Nephron progenitor cell (in vitro differentiated cells): ENCODE results near the gene RACK1.
"Not testable (repeated sequence)": the region's sequence is repeated elsewhere in the genome, so short reads cannot be mapped to it uniquely, and the experiment has no call there.

Source experiments
- DNase-seq: peaks from one replicate; pipeline ENCODE4 v3.0.0; 2021
- H3K27ac Mint-ChIP-seq: 2 replicates; pipeline ENCODE4 v1.8.0; 2021; ENCODE audit warnings: mild to moderate bottlenecking, moderate library complexity, mixed read lengths
- H3K27me3 Mint-ChIP-seq: 2 replicates; pipeline ENCODE4 v1.8.0; 2021; ENCODE audit warnings: mild to moderate bottlenecking, low read depth, mixed read lengths; ENCODE audit not compliant: poor library complexity
- H3K36me3 Mint-ChIP-seq: 2 replicates; pipeline ENCODE4 v1.8.0; 2021; ENCODE audit warnings: low read depth, mixed read lengths
- H3K4me1 Mint-ChIP-seq: 2 replicates; pipeline ENCODE4 v1.8.0; 2021; ENCODE audit warnings: mixed read lengths
- H3K4me3 Mint-ChIP-seq: 2 replicates; pipeline ENCODE4 v1.8.0; 2021; ENCODE audit warnings: mild to moderate bottlenecking, moderate library complexity, mixed read lengths
- H3K9me3 Mint-ChIP-seq: 2 replicates; pipeline ENCODE4 v1.8.0; 2021; ENCODE audit warnings: mild to moderate bottlenecking, moderate library complexity, mixed read lengths
- CTCF ChIP-seq: fragments of 200-600 bp; sonication (generic); IDR thresholded peaks from 2 replicates; pipeline ENCODE4 v1.5.0; 2021; ENCODE audit warnings: antibody characterized with exemption

The RACK1 gene

DNA sequence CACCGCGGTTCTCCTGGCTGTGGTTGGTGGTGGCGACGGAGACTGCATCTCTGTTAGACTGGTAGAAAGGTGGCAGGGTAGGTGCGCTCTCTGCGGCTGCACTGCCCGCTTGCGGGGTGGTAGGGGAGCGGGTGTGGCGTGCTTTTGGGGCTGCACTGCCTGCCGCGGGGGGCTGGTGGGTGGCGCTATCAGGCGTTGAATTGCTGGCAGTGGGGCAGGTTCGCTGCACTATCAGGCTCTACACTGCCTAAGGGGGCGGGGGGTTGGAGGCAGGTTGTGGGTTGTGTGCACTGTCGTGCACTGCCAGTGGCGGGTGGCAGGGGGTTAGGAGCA is 38.2 kb upstream of the RACK1 start:
- H3K4me3 Mint-ChIP-seq, result no peak overlapping the region
- H3K9me3 Mint-ChIP-seq, result no peaks in the 10 kb centered on the region
- H3K4me1 Mint-ChIP-seq, result peaks cover 29% of the 10 kb centered on the region
- H3K27me3 Mint-ChIP-seq, result no peaks in the 10 kb centered on the region
- no peak for DNase-seq
- H3K27ac Mint-ChIP-seq, result peak overlapping the region; percentile 90
- no peak for TF ChIP-seq CTCF
- H3K36me3 Mint-ChIP-seq, result peaks cover 5% of the 10 kb centered on the region

DNA sequence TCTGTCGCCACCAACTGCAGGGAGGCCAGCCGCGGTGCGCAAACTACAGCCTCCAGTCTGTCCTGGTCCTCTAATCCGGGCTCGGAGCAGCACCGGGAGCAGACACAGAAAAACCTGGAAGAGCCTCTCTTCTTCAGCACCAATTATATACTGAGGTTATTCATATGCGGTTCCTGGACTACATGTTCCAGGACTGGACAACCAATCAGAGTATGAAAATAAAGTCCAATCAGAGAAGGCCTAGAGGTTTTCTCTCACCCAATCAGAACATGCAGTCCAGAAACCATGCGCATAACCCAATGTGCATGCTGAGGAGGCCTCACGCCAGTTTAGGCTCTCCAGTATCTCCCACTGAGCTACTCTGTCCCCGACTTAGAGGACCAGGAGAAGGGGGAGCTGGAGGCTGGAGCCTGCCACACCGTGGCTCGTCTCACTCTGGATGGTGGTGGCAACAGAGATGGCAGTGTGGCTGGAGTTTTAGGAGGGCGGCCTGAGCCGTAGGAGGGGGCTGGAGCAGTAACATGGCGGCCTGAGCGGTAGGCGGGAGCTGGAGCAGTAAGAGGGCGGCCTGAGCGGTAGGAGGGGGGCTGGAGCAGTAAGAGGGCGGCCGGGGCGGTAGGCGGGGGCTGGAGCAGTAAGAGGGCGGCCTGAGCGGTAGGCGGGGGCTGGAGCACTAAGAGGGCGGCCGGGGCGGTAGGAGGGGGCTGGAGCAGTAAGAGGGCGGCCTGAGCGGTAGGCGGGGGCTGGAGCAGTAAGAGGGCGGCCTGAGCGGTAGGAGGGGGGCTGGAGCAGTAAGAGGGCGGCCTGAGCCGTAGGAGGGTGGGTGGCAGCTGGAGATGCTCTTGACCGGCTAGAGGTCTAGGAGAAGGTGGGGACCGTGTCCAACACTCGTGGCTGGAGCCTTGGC is 37.6 kb upstream of the RACK1 start:
- Mint-ChIP-seq H3K36me3 (no peaks in the 10 kb centered on the region), H3K27me3 (no peaks in the 10 kb centered on the region), H3K4me1 (peaks cover 29% of the 10 kb centered on the region), H3K9me3 (no peaks in the 10 kb centered on the region), H3K27ac (peak overlapping the region; percentile 90), H3K4me3 (no peak overlapping the region)
- no peak for TF ChIP-seq CTCF
- DNase-seq, result peak; percentile 81

GRCh38 chr5:181280251-181280762 is 36.6 kb upstream of the RACK1 start:
- no peak for DNase-seq
- no peaks in the 10 kb centered on the region for H3K27me3 Mint-ChIP-seq
- no peaks in the 10 kb centered on the region for H3K36me3 Mint-ChIP-seq
- H3K9me3 Mint-ChIP-seq, result no peaks in the 10 kb centered on the region
- no peak for TF ChIP-seq CTCF
- no peak overlapping the region for H3K27ac Mint-ChIP-seq
- H3K4me3 Mint-ChIP-seq, result no peak overlapping the region
- peaks cover 29% of the 10 kb centered on the region for H3K4me1 Mint-ChIP-seq

GRCh38 chr5:181273433-181273744 is 29.7 kb upstream of the RACK1 start:
- DNase-seq, result peak; percentile 67
- not testable (repeated sequence) for H3K36me3 Mint-ChIP-seq, H3K4me1 Mint-ChIP-seq, H3K27me3 Mint-ChIP-seq, H3K27ac Mint-ChIP-seq, H3K9me3 Mint-ChIP-seq
- peak overlapping the region; percentile 61 for H3K4me3 Mint-ChIP-seq

GRCh38 chr5:181271081-181271480 is 27.4 kb upstream of the RACK1 start:
- H3K9me3 Mint-ChIP-seq, result no peaks in the 10 kb centered on the region
- DNase-seq, result no peak
- no peak overlapping the region for H3K27ac Mint-ChIP-seq
- TF ChIP-seq CTCF, result no peak
- H3K36me3 Mint-ChIP-seq, result no peaks in the 10 kb centered on the region
- H3K4me1 Mint-ChIP-seq, result peaks cover 28% of the 10 kb centered on the region
- H3K27me3 Mint-ChIP-seq, result peaks cover 7% of the 10 kb centered on the region
- no peak overlapping the region for H3K4me3 Mint-ChIP-seq

- peak overlapping the region; percentile 78 for H3K27ac Mint-ChIP-seq
- peaks cover 13% of the 10 kb centered on the region for H3K36me3 Mint-ChIP-seq
- peaks cover 56% of the 10 kb centered on the region for H3K4me1 Mint-ChIP-seq
- not testable (repeated sequence) for H3K4me3 Mint-ChIP-seq, H3K27me3 Mint-ChIP-seq, H3K9me3 Mint-ChIP-seq, DNase-seq
Measured at GRCh38 chr5:181267907-181268306, 24.2 kb upstream of the RACK1 start.

GRCh38 chr5:181267291-181267904 is 23.7 kb upstream of the RACK1 start:
- not testable (repeated sequence) for H3K9me3 Mint-ChIP-seq, DNase-seq, H3K27me3 Mint-ChIP-seq
- Mint-ChIP-seq H3K4me3 (peak overlapping the region; percentile 41), H3K36me3 (peaks cover 13% of the 10 kb centered on the region), H3K4me1 (peaks cover 56% of the 10 kb centered on the region), H3K27ac (peak overlapping the region; percentile 78)
